Fibroblast of villous mesenchyme (primary cell): Measurements from ENCODE around the gene DBNDD1. TPM values are rescaled to one million over a fixed set of nuclear protein-coding genes. Genes with fewer than 3 reads are reported as not detected.

Source experiments
- DNase-seq: peaks from one replicate; pipeline ENCODE4 v3.0.0-alpha.2; 2010; ENCODE audit warnings: low read depth
- H3K4me3 ChIP-seq: 2 replicates; pipeline ENCODE4 v1.5.1; 2011; ENCODE audit warnings: low read depth, mild to moderate bottlenecking, low read length
- CTCF ChIP-seq: IDR thresholded peaks from 2 replicates; pipeline ENCODE4 v1.5.1; 2012; ENCODE audit warnings: low read depth, mild to moderate bottlenecking, low read length; ENCODE audit not compliant: insufficient read depth
- total RNA-seq: library from RNA; depleted of rRNA; stranded (reverse); fragments of >200 nt; gene quantifications from 2 replicates; pipeline ENCODE4 v1.2.3, GENCODE V29; 2012

The DBNDD1 gene
- total RNA-seq, 1 donor: 0.86 TPM

GRCh38 chr16:90005956-90006663, 13.1 kb downstream of the DBNDD1 start:
- no peak overlapping the region for H3K4me3 ChIP-seq
- TF ChIP-seq CTCF: no peak
- no peak for DNase-seq

GRCh38 chr16:90004577-90004976, 14.7 kb downstream of the DBNDD1 start:
- H3K4me3 ChIP-seq: no peak overlapping the region
- no peak for DNase-seq
- no peak for TF ChIP-seq CTCF

GRCh38 chr16:90002759-90003158, 16.5 kb downstream of the DBNDD1 start:
- no peak overlapping the region for H3K4me3 ChIP-seq
- TF ChIP-seq CTCF: no peak
- no peak for DNase-seq

GRCh38 chr16:90001761-90002503, 17.3 kb downstream of the DBNDD1 start:
- H3K4me3 ChIP-seq: no peak overlapping the region
- TF ChIP-seq CTCF: no peak
- DNase-seq: no peak

GRCh38 chr16:90000733-90001427, 18.4 kb downstream of the DBNDD1 start:
- DNase-seq: no peak
- no peak overlapping the region for H3K4me3 ChIP-seq
- TF ChIP-seq CTCF: no peak

- no peak for TF ChIP-seq CTCF
- H3K4me3 ChIP-seq: no peak overlapping the region
- no peak for DNase-seq
Measured at GRCh38 chr16:89999831-90000574, 19.3 kb downstream of the DBNDD1 start.
